ENCODE measurements around the gene TRIM3. TPM values are rescaled to one million over a fixed set of nuclear protein-coding genes. Genes with fewer than 3 reads are reported as not detected.

The TRIM3 gene
- total RNA-seq, 1 donor from 2014 or later = 30.3 TPM

DNA sequence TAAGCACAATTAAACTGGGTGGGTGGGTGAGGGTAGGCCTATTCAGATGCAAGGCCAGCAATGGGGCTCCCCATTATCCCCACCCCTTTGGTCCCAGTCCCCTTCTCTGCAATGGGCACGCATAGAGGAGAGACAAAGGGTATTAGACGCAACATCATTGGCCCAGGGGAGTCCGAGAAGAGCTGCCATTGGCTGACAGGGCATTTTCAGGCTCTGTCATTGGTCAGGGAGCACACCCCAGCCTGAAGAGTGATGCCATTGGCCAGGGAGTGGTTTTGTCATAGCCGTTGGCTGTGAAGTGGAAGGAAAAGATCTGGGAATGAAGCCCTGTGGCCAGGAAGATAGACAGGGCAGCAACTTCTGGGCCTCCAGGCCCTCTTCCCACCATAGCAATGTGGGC lies 2.8 kb upstream of the TRIM3 start:
- no peak overlapping the region for H3K4me3 Mint-ChIP-seq
- H3K27ac Mint-ChIP-seq = no peak overlapping the region
- peaks cover 10% of the 10 kb centered on the region for H3K36me3 Mint-ChIP-seq
- TF ChIP-seq, protein P1, sequence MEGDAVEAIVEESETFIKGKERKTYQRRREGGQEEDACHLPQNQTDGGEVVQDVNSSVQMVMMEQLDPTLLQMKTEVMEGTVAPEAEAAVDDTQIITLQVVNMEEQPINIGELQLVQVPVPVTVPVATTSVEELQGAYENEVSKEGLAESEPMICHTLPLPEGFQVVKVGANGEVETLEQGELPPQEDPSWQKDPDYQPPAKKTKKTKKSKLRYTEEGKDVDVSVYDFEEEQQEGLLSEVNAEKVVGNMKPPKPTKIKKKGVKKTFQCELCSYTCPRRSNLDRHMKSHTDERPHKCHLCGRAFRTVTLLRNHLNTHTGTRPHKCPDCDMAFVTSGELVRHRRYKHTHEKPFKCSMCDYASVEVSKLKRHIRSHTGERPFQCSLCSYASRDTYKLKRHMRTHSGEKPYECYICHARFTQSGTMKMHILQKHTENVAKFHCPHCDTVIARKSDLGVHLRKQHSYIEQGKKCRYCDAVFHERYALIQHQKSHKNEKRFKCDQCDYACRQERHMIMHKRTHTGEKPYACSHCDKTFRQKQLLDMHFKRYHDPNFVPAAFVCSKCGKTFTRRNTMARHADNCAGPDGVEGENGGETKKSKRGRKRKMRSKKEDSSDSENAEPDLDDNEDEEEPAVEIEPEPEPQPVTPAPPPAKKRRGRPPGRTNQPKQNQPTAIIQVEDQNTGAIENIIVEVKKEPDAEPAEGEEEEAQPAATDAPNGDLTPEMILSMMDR (IDR thresholded peaks at IDR 0.05; ENCODE audit: unreplicated experiment) = no peak
- DNase-seq (ENCODE audit: low spot score in 2 of 2, unreplicated experiment in 2 of 2) = no peak
- H3K4me1 Mint-ChIP-seq = peaks cover 36% of the 10 kb centered on the region
- no peaks in the 10 kb centered on the region for H3K9me3 Mint-ChIP-seq
- H3K27me3 Mint-ChIP-seq (ENCODE audit: low read depth) = no peaks in the 10 kb centered on the region

DNA sequence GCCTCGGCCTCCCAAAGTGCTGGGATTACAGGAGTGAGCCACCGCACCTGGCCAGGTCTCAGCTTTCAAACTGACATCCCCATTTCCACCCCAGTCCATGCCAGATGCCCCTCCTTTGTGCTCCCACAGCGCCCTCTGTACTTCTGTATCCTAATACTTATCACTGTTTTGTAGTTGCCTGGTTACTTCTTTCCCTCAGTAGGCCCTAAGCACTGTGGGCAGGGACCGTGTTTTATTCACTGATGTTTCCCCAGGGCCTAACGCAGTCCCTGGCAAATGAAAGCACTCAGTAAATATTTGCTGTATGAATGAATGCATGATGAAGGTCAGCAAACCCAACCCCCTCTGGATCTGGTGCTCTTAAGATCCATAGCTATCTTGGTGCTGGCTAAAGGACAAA lies 2.2 kb upstream of the TRIM3 start:
- Mint-ChIP-seq H3K4me3 (no peak overlapping the region), H3K4me1 (peaks cover 34% of the 10 kb centered on the region), H3K27ac (peak overlapping the region; percentile 39), H3K9me3 (no peaks in the 10 kb centered on the region), H3K36me3 (peaks cover 10% of the 10 kb centered on the region), H3K27me3 (ENCODE audit: low read depth) (no peaks in the 10 kb centered on the region)
- TF ChIP-seq, protein P1 (IDR thresholded peaks at IDR 0.05; ENCODE audit: unreplicated experiment) = no peak
- no peak for DNase-seq (ENCODE audit: low spot score in 2 of 2, unreplicated experiment in 2 of 2)

DNA sequence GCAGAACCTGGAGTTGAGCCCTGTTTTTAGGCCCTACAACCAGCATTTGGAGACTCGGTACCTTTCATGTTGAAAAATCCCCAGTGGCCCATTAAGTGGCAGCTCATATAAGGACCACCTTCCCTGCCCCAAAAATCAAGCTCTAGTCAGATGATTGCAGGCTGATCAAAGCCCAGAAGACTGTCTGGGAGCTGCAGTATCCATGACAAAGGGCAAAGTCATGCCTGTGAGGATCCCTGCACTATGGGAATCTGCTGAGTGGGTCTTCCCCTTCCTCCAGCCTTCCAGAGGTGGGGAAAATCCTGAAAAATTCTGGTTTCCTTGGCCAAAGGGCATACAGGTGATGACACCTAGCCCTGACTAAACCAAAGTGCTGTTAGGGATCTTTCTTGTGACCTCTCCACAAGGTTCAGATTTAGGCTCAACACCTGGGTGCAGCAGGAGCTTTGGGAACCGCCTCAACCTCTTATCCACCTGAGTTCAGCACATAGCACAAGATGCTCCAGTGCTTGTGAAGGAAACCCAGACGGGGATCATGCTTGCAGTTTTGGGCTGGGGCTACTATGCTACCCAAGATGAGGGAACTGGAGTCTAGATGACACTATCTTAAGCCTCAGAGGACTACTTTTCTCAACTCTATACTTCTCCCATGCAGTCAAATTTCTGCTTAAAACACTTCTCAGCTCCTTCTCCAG lies 1.2 kb upstream of the TRIM3 start:
- Mint-ChIP-seq H3K9me3 (no peaks in the 10 kb centered on the region), H3K4me1 (peaks cover 24% of the 10 kb centered on the region), H3K27ac (peak overlapping the region; percentile 97), H3K4me3 (peak overlapping the region; percentile 84), H3K27me3 (ENCODE audit: low read depth) (no peaks in the 10 kb centered on the region), H3K36me3 (peaks cover 10% of the 10 kb centered on the region)
- TF ChIP-seq, protein P1 (IDR thresholded peaks at IDR 0.05; ENCODE audit: unreplicated experiment) = no peak
- no peak for DNase-seq (ENCODE audit: low spot score in 2 of 2, unreplicated experiment in 2 of 2)

DNA sequence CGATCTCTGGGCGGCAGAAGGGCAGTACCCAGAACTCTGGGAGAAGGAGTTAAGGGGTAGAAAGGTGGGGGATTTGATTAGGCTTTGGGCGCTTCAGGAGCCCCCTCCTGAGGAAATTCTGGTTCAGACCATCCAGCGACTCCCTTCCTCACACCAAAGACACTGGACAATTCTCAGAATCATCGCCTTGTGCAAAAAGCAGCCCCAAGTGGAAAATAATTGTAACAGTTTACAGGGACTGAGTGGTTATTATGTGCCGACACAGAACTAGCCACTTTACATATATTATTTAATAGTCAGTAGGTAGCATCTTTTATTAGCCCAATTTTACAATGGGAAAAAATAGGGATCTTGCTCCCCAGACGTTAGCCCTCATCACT lies 662 bp upstream of the TRIM3 start:
- no peak for DNase-seq (ENCODE audit: low spot score in 2 of 2, unreplicated experiment in 2 of 2)
- H3K4me3 Mint-ChIP-seq = peak overlapping the region; percentile 84
- H3K36me3 Mint-ChIP-seq = peaks cover 10% of the 10 kb centered on the region
- TF ChIP-seq, protein P1 (IDR thresholded peaks at IDR 0.05; ENCODE audit: unreplicated experiment) = no peak
- H3K27me3 Mint-ChIP-seq (ENCODE audit: low read depth) = no peaks in the 10 kb centered on the region
- peaks cover 19% of the 10 kb centered on the region for H3K4me1 Mint-ChIP-seq
- H3K27ac Mint-ChIP-seq = peak overlapping the region; percentile 97
- no peaks in the 10 kb centered on the region for H3K9me3 Mint-ChIP-seq

DNA sequence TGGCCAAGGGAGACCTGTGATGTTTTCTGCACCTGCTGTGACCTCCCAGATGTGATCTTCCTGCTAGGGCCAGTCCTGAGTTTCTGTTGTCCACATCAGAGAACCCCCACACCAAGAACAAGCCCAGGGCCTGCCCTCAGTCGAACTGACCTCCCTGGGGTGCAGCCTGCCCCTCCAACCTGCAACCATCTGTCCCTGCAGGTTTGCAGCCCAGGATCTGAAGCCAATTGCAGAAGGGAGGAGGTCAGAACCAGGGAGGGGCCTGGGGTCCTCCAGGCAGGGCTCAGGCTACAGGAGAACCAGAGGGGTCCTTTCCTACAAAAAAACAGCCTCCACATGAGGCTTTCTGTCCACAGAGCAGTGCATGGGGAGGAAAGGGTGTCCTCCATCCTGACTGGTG lies 807 bp downstream of the TRIM3 start:
- H3K4me3 Mint-ChIP-seq = peak overlapping the region; percentile 64
- peak overlapping the region; percentile 31 for H3K27ac Mint-ChIP-seq

More for the DNA sequence above, 807 bp downstream of the TRIM3 start:
- H3K27me3 Mint-ChIP-seq (ENCODE audit: low read depth) = no peaks in the 10 kb centered on the region
- no peak for DNase-seq (ENCODE audit: low spot score in 2 of 2, unreplicated experiment in 2 of 2)
- TF ChIP-seq, protein P1 (IDR thresholded peaks at IDR 0.05; ENCODE audit: unreplicated experiment) = no peak
- peaks cover 8% of the 10 kb centered on the region for H3K36me3 Mint-ChIP-seq
- H3K4me1 Mint-ChIP-seq = peaks cover 16% of the 10 kb centered on the region
- H3K9me3 Mint-ChIP-seq = no peaks in the 10 kb centered on the region

Data from mesothelial cell of epicardium (in vitro differentiated cells).